NAMALWA (cell line): ENCODE results near the gene CALCOCO1.
"Not testable (repeated sequence)": the region's sequence is repeated elsewhere in the genome, so short reads cannot be mapped to it uniquely, and the experiment has no call there.

Source experiments
- DNase-seq: peaks from one replicate; pipeline ENCODE4 v3.0.0-alpha.2; 2015; ENCODE audit warnings: low spot score

Gene CALCOCO1

DNA sequence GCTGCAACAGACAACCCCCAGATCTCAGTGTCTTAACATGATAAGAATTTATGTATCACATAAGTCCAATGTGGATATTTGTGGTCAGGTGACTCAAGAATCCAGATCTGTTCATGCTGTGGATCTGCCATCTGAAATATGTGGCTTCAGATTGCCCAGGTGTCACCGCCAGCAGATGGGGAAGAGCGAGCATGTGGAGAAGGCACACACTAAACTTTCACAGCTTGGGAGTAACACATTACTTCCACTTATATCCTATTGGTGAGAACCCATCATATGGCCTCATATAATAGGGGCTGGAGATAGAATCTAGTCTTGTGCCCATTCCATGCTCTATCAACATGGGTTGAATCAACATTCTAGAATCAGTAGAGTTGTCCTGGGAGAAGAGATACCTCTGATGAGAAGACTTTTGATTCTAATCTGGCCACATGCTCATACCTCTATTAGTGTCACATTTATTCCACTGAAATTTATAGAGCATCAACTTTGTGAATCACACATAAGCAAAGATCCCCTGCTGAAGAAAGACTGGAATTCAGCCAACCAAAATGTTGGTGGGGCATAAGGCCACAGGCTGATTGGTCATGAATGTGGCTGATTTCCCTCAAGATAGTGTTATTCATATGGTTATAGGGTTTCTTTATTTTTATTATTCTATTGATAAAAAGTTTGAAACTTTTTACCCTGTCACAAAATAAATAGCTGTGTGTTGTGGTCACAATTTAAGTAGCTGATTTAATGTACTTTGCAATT lies 6.0 kb upstream of the CALCOCO1 start:
- no peak for DNase-seq

DNA sequence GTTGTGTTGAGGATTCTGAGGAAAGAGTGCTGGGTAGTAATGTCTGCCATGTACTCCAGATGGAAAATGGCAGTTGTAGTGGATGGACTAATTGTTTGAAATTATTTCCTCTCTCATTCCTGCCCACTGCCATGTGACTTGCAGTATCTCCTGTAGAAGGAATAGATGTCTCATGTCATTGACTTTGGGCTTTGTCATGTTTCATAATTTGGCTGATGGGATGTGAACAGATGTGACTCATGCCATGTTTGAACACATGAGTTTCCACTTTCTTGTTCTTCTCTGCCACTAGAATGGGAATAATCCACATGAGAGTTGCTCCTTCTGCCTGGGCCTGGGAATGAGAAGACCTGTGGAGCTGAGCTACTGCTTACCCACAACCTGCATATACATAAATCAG lies 2.4 kb upstream of the CALCOCO1 start:
- no peak for DNase-seq

- no peak for DNase-seq
Observed at GRCh38 chr12:53728206-53728605, 954 bp upstream of the CALCOCO1 start.

- peak; percentile 17 for DNase-seq
Observed at GRCh38 chr12:53726946-53727309, 324 bp downstream of the CALCOCO1 start.

- DNase-seq = peak; percentile 42
Observed at GRCh38 chr12:53726341-53726740, 911 bp downstream of the CALCOCO1 start.

DNA sequence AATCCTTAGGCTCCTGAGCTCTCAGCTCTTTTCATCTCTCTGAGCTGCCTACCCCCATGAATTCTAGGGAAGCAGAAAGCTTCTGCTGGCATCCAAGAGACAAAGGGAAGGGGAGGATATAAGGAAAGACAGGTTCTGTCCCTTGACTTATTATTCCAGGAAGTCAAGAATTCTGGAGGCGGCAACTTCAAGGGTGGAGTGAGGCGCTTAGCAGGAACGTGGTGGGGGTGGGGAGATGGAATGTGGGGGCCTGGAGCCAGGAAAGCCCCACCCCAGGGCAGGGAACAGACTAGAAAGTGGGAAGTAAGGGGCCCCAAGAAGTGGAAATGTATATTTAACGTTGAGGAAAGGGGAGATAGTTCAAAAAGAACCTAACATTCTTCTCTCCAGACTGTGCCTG lies 1.4 kb downstream of the CALCOCO1 start:
- no peak for DNase-seq

- no peak for DNase-seq
Observed at GRCh38 chr12:53722450-53723041, 4.7 kb downstream of the CALCOCO1 start.

DNA sequence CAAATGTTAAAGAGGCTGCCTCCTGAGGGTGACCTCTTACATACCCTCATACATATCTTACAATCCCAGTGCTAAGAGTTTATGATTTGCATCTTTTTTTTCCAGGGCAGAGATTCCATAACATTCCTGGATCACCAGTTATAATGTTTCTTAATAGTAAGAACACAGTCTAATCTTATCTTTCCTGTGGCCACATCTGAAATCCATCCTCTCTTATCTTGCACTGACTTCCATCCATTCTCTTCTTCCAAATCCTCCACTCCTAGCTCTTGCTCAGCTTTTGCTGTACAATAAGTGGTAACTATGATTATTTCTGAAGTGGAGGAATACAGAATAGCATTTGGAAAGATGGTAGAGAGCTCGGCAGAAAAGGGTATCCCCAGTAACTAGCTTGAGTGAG lies 6.3 kb downstream of the CALCOCO1 start:
- no peak for DNase-seq

- DNase-seq = no peak
Observed at GRCh38 chr12:53719649-53720048, 7.6 kb downstream of the CALCOCO1 start.

DNA sequence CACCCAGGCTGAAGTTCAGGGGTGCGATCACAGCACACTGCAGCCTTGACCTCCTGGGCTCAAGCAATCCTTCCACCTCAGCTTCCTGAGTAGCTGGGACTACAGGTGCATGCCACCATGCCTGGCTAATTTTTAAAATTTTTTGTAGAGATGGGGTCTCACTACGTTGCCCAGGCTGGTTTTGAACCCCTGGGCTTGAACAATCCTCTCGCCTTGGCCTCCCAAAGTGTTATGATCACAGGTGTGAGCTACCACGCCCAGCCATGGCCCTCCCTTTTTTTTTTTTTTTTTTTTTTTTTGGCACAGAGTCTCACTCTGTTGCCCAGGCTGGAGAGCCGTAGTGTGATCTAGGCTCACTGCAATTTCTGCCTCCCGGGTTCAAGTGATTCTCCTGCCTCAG lies 8.7 kb downstream of the CALCOCO1 start:
- DNase-seq = not testable (repeated sequence)

DNA sequence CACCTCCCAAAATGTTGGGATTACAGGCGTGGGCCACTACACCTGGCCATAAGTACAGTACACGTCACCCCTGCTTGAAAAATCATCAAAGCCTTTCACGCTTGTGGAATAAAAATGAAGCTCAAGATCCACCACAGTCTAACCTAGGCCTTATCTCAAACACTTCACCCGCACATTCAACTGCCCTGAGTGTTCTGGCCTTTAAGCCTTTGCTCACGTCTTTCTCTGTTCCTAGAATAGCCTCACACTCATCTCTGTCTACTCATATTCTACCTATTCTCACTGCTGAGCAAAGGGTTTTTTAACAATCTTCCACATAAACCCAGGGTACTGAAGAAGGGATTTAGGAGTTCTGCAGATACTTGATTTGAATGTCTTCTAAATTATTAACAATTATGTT lies 9.9 kb downstream of the CALCOCO1 start:
- DNase-seq = no peak

DNA sequence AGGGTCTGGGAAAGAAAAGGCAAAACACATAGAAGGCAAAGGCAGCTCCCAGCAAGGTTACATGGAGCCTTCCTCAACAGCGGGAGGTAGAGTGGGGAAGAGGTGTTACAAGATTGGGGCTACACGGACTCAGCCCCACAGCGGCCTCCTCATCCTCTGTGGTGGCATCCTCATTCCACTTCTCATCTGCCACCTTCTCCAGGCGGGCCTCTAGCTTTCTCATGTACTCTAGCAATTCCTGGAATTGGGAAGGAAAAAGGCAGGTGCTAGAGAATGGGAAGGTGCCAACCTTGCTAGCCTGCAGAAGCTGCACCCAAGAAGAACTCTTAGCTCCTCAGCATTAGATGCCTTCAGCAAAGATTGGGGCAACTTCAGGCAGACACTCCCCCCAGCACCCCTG lies 13.2 kb downstream of the CALCOCO1 start:
- no peak for DNase-seq

DNA sequence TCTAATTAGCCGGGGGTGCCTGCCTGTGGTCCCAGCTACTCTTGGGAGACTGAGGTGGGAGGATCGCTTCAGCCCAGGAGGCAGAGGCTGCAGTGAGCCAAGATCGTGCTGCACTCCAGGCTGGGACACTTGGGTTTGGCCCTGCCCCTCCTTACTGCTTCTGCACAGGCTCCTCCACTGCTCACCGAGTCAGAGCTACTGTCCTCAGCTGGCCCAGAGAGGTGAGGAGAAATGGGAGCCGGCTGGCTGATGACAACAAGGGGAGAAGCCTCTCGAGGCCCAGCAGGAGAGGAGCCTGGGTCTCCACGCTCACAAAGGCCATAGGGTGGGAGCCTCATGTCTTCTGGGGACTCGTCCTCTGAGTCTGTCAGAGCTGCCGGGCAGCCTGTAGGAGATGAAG lies 13.7 kb downstream of the CALCOCO1 start:
- DNase-seq = no peak

GRCh38 chr12:53712059-53712643 lies 15.1 kb downstream of the CALCOCO1 start:
- DNase-seq = no peak

GRCh38 chr12:53710091-53710490 lies 17.2 kb downstream of the CALCOCO1 start:
- no peak for DNase-seq

GRCh38 chr12:53709671-53710070 lies 17.6 kb downstream of the CALCOCO1 start:
- no peak for DNase-seq

DNA sequence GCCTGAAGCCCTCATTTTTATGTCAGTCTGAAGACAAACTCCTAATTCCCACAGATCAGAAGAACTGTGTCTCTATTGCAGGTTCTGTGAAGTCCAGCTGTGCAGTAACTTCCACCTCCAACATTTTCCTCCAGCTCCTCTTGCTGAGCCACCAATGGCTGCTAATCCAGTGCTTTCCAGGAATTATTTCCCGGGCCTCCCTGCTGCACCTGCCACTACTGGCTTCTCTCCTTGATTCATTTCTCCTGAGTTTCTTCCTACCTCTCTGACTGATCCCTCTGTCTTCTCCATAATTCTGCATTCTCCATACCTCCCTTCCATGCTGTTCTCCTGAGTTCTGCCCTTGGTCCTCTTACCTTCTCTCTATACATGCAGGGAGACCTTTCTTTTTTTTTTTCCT lies 21.2 kb downstream of the CALCOCO1 start:
- no peak for DNase-seq

DNA sequence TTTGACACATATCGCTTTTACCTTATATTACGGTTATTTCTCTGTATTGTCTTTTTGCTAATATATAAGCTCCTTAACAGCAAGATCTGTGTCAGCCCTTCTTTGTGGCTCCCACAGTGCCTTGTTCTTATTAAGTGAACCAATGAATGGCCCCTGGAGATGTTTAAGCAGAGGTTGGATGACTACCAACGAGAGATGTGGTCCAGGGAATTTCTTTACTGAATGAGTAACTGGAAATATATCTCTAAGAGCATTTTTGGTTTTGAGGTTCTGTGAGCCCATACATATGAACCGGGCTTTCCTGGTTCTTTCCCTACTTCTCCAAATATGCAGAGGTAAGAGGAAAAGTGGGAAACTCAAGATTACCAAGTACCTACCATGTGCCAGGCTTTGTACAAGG lies 23.5 kb downstream of the CALCOCO1 start:
- DNase-seq = no peak

GRCh38 chr12:53701518-53702264 lies 25.6 kb downstream of the CALCOCO1 start:
- peak; percentile 69 for DNase-seq

DNA sequence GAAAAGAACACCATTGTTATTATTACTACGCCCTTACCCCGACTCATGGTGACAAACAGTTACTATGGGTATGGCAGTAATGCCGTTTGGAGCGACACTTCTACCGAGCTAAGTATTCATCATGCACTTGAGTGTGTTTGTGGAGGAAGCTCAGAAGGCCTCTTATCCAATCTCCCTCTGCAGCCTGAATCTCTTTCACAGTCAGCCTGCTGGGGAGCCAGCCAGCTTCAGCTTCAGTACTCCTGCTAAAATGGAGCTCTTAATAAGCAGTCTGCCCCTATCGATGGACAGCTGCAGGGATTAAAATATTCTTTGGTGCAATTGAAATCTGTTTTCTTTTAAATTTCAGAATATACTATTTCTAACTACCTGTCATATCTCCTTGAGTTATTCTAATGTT lies 26.7 kb downstream of the CALCOCO1 start:
- DNase-seq = no peak

GRCh38 chr12:53699678-53700025 lies 27.6 kb downstream of the CALCOCO1 start:
- DNase-seq = no peak

DNA sequence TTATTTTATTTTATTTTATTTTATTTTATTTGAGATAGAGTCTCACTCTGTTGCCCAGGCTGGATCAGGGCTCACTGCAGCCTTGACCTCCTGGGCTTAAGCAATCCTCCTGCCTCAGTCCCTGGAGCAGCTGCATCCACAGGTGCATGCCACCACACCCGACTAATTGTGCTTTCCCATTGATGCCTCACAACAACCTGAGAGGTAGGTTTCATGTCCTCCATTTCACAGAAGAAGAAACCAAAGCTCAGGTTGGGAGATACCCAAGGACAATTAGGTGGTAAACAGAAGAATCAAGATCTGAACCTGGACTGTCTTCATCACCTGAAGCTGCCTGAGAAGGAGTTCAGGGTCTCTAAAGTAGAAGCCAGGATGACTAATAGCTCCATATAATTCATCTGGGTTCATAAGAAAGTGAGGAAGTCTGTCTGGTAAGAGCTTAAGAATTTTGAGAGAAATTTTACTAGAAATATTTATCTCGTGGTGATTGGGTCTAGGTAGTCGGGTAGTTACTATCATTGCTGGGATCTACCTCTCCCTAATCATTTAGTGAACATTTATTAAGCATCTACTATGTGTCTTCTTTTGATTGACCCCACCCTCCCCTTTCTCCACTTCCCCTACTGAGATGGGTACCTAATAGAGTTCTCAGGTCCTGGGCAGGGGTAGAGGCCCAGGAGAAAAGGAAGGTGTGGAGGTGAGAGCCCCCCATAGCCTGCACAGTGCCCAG lies 28.1 kb downstream of the CALCOCO1 start:
- no peak for DNase-seq
